Ectodermal cell (in vitro differentiated cells): Measurements from ENCODE around the gene PSMD11.

Source experiments
- H3K27ac ChIP-seq: 2 replicates; pipeline ENCODE4 v1.7.0; 2013; ENCODE audit warnings: mild to moderate bottlenecking, low read depth, low read length; ENCODE audit not compliant: insufficient read depth, poor library complexity, severe bottlenecking
- H3K27me3 ChIP-seq: 2 replicates; pipeline ENCODE4 v1.7.0; 2013; ENCODE audit warnings: mild to moderate bottlenecking, low read length; ENCODE audit not compliant: insufficient read depth, control insufficient read depth, poor library complexity, severe bottlenecking
- H3K36me3 ChIP-seq: one replicate; pipeline ENCODE4 v1.7.0; 2013; ENCODE audit warnings: low read length; ENCODE audit not compliant: control insufficient read depth, insufficient read depth
- H3K4me1 ChIP-seq: one replicate; pipeline ENCODE4 v1.7.0; 2013; ENCODE audit warnings: low read length; ENCODE audit not compliant: control insufficient read depth, insufficient read depth
- H3K4me3 ChIP-seq: 2 replicates; pipeline ENCODE4 v1.7.0; 2013; ENCODE audit warnings: low read depth, low read length, control low read depth; ENCODE audit not compliant: insufficient read depth
- H3K9me3 ChIP-seq: 2 replicates; pipeline ENCODE4 v1.7.0; 2013; ENCODE audit warnings: mild to moderate bottlenecking, low read length, moderate library complexity; ENCODE audit not compliant: control insufficient read depth
- WGBS, 2 experiments: methylation state at CpG; one replicate each; pipeline ENCODE4 v1.1.7; 2013; ENCODE audit warnings: missing lambda C conversion rate in 2 of 2; 5-methylcytosine and 5-hydroxymethylcytosine counted together

PSMD11 gene

DNA sequence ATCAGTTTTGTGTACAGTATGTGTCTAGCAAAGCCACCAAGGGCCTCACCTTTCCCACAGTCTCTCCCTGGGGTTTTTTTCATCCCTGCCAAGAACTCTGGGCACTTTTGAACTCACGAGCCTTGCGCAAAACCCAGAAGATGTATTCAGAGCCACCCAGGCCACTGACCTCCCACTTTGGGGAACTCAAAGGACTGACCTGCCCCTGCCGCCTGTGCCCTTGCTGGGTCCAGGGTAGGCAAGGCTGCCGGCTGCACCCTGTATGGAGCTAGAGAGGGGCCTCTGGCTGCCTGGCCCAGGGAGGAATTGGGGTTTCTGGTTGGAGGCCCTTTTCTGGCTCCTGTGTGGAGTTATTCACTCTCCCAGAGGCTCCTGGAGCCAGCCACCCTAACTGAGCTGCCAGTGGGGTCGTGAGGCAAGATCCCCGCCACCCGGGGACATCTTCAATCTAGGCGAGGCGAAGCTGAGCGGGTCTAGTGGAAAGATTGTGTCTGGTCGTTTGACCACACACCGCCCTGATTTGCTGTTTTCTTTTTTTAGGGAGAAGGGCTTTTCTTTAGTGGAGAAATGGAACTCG, 44.4 kb downstream of the PSMD11 start:
- Histone ChIP-seq H3K4me3 (no peak overlapping the region), H3K27me3 (no peaks in the 10 kb centered on the region), H3K36me3 (peaks cover 2% of the 10 kb centered on the region), H3K4me1 (peaks cover 42% of the 10 kb centered on the region), H3K9me3 (no peaks in the 10 kb centered on the region), H3K27ac (no peak overlapping the region)
- WGBS, 2 experiments = 95 to 96% methylated on average over 13 of the region's 13 CpGs

- Histone ChIP-seq H3K36me3 (peaks cover 2% of the 10 kb centered on the region), H3K27ac (no peak overlapping the region), H3K4me1 (peaks cover 35% of the 10 kb centered on the region), H3K4me3 (no peak overlapping the region), H3K9me3 (no peaks in the 10 kb centered on the region), H3K27me3 (no peaks in the 10 kb centered on the region)
- WGBS, 2 experiments = 91 to 93% methylated on average over 10 of the region's 10 CpGs
These were observed 45.2 kb downstream of the PSMD11 start for GRCh38 chr17:32489320-32490100.

- H3K4me1 ChIP-seq = peaks cover 34% of the 10 kb centered on the region
- H3K4me3 ChIP-seq = no peak overlapping the region
- H3K27ac ChIP-seq = no peak overlapping the region
- H3K9me3 ChIP-seq = no peaks in the 10 kb centered on the region
- H3K36me3 ChIP-seq = peaks cover 2% of the 10 kb centered on the region
- WGBS, 2 experiments = 81 to 82% methylated on average over 16 of the region's 16 CpGs
- H3K27me3 ChIP-seq = no peaks in the 10 kb centered on the region
These were observed 45.8 kb downstream of the PSMD11 start for GRCh38 chr17:32490101-32490482.

DNA sequence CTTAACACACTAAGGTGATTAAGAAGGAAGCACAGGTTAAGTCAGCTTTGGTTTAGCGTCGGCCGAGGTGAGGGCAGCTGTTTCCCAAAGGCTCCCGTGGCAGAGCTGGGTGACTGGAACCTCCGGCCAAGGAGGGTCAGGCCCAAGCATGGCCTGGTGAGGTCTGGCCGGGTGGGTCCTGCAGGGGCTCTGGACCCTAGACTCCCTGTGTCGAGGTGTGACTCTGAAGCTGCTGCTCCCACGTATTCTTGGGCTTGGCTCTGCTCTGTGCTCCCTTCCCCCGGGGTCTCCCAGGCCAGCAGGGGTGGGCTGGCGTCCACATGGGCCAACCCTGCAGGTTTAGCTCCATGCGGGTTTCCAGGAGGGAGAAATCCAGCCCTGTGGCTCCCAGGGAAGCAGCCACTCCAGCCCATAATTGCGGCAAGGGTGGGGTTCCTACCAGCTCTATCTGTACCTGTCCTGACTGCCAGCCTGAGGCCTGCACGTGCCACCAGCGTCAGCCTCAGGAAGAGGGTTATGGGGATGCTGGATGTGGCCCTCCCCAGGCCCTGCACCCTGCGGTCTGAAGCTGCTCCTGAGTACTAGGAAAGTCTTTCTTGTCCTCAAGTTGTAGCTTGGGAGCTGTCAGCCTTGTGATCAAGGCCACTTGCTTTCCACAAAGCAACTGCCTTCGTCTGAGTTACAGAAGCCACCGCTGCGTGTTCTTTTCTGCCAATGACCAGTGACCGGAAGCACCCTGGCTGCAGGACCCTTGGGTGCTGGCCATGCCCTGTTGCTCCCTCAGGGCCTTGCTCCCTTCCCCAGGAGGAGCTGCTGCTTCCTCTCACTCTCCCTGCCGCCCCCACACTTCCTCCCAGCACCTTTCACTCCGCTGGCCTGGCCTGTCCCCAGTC, 47.3 kb downstream of the PSMD11 start:
- 89% methylated on average over 21 of the region's 21 CpGs for WGBS, 2 experiments
- no peaks in the 10 kb centered on the region for H3K9me3 ChIP-seq
- H3K4me3 ChIP-seq = no peak overlapping the region
- H3K4me1 ChIP-seq = peaks cover 27% of the 10 kb centered on the region
- peaks cover 2% of the 10 kb centered on the region for H3K36me3 ChIP-seq
- H3K27me3 ChIP-seq = no peaks in the 10 kb centered on the region
- no peak overlapping the region for H3K27ac ChIP-seq

DNA sequence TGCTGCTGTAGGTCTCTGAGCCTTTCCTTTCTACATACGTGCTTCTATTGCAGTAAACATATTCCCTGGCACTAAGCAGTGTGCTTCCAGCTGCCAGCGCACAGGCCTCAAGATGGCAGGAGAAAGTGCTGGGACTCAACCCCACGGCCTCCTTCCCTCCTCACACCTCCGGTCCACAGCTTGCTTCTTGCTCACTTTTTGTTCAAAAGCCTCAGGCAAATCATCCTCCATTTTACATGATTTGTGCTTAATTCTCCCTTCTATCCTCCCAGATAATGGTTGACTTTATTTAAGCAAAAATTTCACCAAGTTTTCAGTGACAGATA, 47.9 kb downstream of the PSMD11 start:
- Histone ChIP-seq H3K4me3 (no peak overlapping the region), H3K9me3 (no peaks in the 10 kb centered on the region), H3K27ac (no peak overlapping the region), H3K4me1 (peaks cover 27% of the 10 kb centered on the region), H3K36me3 (peaks cover 2% of the 10 kb centered on the region), H3K27me3 (no peaks in the 10 kb centered on the region)
- WGBS, 2 experiments = 81 to 84% methylated on average over 4 of the region's 4 CpGs

DNA sequence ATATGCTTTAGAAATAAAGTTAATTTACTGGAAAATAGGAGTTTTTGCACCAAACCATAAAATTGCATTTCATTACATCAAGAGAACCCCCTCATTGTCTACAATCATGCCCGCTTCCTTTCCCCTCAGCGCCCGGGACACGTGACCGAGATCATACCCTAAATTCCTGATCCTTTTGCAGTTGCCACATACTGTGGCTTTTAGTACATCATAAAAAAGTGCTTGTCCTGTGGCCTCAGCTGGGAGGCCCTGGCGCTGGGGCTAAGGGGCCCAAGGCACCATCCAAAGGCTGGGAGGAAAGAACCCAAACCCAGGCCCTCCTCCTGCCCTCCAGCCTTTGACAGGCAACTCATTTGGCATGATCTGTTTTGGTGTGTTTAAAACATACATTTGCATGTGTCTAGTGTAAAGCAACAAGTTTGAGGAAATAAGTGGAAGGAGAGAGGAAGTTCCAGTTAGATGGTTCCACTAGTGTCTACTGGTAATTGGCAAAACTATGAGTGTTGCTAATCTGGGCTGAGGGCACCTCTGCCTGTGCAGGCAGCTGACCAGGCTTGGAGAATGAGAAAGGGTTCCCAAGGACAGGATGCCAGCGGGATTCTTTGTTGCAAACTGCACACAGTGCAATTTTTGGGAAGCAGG, 48.5 kb downstream of the PSMD11 start:
- H3K9me3 ChIP-seq = no peaks in the 10 kb centered on the region
- H3K27ac ChIP-seq = no peak overlapping the region
- H3K4me3 ChIP-seq = no peak overlapping the region
- 90 to 94% methylated on average over 7 of the region's 7 CpGs for WGBS, 2 experiments
- peaks cover 2% of the 10 kb centered on the region for H3K36me3 ChIP-seq
- peaks cover 26% of the 10 kb centered on the region for H3K4me1 ChIP-seq
- H3K27me3 ChIP-seq = no peaks in the 10 kb centered on the region

DNA sequence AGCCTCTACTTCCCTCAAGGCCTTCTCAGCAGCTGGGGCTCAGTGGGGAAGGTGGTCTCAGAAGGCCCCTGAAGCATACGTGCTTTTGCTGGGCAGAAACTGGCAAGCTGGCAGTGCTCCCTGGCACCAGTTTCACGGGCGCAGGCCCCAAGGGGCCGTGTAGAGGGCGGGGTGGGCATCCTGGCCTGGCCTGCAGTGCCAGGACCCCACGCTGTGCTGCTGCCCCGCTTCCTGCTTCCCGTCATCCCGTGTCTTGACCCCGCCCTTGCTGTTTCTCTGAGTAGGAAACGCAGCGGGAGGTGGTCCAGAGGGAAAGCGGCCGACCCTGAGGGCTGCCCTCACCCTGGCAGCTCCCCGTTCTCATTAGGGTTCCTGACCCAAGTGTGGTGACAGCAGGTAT, 49.3 kb downstream of the PSMD11 start:
- 87 to 88% methylated on average over 15 of the region's 15 CpGs for WGBS, 2 experiments
- peaks cover 2% of the 10 kb centered on the region for H3K36me3 ChIP-seq
- H3K9me3 ChIP-seq = no peaks in the 10 kb centered on the region
- no peak overlapping the region for H3K4me3 ChIP-seq
- peaks cover 25% of the 10 kb centered on the region for H3K4me1 ChIP-seq
- H3K27ac ChIP-seq = no peak overlapping the region
- no peaks in the 10 kb centered on the region for H3K27me3 ChIP-seq

GRCh38 chr17:32493976-32494513, 49.7 kb downstream of the PSMD11 start:
- Histone ChIP-seq H3K36me3 (no peaks in the 10 kb centered on the region), H3K27ac (no peak overlapping the region), H3K4me1 (peaks cover 24% of the 10 kb centered on the region), H3K9me3 (no peaks in the 10 kb centered on the region), H3K4me3 (no peak overlapping the region), H3K27me3 (no peaks in the 10 kb centered on the region)
- WGBS, 2 experiments = 93% methylated on average over 11 of the region's 11 CpGs

DNA sequence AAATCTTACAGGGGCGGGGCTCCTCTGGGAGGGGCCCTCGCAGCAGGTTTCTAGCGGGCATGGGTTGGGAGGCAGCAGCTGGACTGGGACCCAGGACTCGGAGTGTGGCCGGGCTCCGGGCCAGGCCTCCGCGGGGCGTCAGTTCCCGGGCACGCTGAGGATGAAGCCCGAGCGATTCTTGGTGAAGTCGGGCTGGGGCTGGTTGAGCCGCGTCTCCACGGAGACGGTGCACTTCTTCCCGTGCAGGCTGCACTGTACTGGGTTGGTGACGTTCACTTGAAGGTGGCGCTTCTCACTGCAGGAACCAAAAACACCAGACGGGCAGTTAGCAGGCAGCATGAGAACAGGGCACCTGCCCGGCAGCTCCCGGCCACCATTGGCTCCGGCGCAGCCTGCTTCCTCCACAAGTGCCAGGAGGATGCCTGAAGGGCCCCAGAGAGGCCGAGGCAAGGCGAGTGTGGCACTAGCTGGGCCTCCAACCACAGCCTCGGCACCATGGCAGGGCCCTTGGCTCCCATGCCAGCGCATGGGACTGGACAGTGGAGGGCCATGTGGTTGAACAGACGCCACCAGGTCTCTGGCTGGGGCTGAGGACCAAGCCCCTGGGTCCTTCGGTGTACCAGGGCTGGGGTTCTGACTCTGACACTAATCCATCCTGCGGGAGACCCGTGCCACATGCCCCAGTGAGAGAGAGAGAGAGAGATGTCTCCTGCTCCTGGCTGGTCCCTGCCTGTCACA, 50.5 kb downstream of the PSMD11 start:
- no peaks in the 10 kb centered on the region for H3K36me3 ChIP-seq
- no peak overlapping the region for H3K4me3 ChIP-seq
- H3K27me3 ChIP-seq = no peaks in the 10 kb centered on the region
- H3K9me3 ChIP-seq = no peaks in the 10 kb centered on the region
- peaks cover 16% of the 10 kb centered on the region for H3K4me1 ChIP-seq
- H3K27ac ChIP-seq = no peak overlapping the region
- WGBS, 2 experiments = 94% methylated on average over 34 of the region's 34 CpGs
